Inflammatory macrophage (primary cell): Measurements from ENCODE around the gene RCAN3.
"Not testable (repeated sequence)": the region's sequence is repeated elsewhere in the genome, so short reads cannot be mapped to it uniquely, and the experiment has no call there.

Experiments
- DNase-seq, 2 donors: peaks; one replicate each; pipeline ENCODE4 v3.0.0-alpha.2; 2020 to 2022
- total RNA-seq, 18 experiments: gene quantifications; one replicate each; lab custom pipeline; 2026; ENCODE audit warnings: mixed read lengths in 6 of 18, inconsistent platforms in 2 of 18; lab: John Stamatoyannopoulos, UW

Gene RCAN3
- 20.9 to 66.5 (median 46.0) reads per million in 18 experiments for total RNA-seq

GRCh38 chr1:24502709-24503058 lies at the start of gene RCAN3:
RCAN3 (plus strand) TSS chr1:24502836; CDS start chr1:24514373, 11,537 bp downstream.
- DNase-seq, result peak; percentile 91 to 96

DNA sequence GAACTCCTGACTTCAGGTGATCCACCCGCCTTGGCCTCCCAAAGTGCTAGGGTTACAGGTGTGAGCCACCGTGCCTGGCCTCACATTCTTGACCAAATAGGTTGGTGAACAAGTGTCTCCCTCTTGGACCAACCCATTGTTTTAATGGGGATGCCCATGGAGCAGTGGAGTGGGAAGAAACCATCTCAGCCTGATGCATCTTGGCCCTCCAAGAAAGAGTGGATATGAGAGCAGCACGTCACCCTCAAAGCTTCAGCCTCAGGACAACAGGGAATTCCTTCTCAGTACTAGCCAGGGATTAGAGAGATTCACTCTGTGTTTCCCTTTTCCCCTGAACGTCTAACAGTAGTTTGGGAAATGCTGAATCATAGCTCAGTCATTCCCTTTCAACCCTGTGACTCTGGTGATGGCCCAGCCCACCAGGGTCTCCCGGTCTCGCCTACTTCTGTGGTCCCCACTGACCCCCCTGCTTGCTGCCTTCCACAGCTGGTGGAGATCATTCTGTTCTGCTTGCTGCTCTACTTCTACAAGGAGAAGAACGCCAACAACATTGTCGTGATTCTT lies 49.6 kb upstream of the RCAN3 start:
- no peak for DNase-seq

DNA sequence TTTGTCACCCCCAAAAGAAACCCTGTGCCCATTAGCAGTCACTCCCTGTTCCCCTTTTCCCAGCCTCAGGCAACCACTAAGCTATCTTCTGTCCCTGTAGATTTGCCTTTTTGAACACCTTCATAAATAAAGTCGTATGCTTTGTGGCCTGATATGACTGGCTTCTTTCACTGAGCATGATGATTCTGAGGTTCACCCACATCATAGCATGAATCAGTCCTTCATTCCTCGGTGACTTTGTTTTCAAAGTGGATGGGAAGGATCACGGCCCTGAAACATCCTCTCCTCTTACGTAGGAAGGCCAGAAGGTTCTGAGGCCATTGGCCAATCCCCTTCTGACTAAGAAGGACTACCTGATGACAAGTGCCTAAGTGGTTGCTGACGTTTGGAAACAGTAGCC lies 48.0 kb upstream of the RCAN3 start:
- DNase-seq, result peak in 1 of 2 donors; percentile 48

- DNase-seq, result no peak
Observed at GRCh38 chr1:24455272-24455671, 47.4 kb upstream of the RCAN3 start.

GRCh38 chr1:24457866-24458265 lies 44.8 kb upstream of the RCAN3 start:
- no peak for DNase-seq

DNA sequence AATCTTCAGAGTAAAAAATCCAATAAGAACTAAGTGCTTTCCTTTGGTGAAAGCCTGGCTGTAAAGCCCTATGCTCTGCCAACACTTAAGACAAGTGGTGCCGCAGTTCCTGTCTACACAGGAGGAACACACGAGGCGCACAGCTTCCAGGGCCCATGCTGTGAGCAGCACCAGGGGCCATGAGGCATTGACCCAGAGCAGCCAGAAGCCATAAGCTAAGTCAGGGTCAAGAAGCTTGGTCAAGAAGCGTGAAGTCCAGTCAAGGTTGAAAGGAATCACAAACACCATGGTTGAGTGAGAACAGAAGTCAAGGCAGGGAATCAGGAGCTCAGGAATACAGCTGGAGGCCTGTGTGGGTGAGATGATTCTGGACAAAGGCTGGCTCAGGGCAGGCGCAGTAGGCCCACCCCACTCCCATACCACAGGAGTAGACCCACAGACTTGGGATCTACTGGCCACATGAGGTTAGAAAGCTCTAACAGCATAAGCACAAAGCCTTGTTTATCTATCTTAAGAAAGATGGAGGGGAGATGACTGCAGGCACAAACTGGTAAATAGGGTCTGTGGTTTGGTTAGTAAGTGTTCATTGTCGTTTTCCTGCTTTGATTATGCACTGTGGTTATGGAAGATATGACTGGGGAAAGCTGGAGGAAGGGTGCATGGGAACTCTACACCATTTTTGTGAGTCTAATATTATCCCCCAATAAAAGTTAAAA lies 42.9 kb upstream of the RCAN3 start:
- no peak for DNase-seq

GRCh38 chr1:24462128-24462527 lies 40.5 kb upstream of the RCAN3 start:
- DNase-seq, result not testable (repeated sequence)

DNA sequence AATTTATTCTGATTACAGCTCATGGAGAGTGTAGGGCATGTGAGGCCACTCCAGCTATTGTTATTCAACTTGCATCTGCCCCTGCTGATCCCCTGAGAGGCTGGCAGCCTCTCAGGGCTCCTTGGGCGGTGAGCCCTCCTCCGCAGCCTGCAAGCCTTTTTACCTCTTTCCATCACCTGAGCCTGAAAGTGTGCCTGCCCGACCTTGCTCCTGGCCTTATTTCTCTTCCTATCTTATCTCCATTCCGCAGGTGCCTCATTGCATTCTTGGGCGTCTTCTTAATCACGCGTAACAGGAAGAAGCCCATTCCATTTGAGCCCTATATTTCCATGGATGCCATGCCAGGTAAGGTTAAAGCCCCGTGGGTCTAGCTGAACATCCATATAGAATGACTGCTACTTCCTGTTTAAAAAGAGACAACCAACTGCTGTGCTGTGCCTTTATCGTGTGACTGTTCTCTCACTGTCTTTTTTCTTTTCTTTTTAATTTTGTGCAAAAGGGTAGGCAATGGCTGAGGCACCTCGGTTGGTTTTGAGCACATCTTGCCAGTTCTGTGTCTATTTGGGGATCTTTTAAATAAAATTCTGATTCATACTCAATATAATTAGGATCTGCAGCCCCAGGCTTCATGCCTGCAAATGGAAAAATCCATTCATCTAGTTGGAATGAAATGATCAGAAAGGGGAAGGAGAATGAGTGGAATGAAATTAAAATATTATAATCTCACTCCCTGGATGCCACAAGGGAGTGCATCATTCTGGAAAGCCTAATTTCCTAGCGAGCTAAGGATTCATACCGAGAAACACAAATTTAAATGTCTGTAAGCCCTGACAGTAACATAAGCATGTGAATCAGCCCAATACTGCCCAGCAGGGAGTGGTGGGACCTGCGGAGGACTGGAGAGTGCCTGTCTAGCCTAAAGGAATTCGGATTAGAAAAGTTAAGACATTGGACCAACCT lies 38.6 kb upstream of the RCAN3 start:
- DNase-seq, result no peak

GRCh38 chr1:24465099-24465498 lies 37.5 kb upstream of the RCAN3 start:
- DNase-seq, result peak in 1 of 2 donors; percentile 7

GRCh38 chr1:24465638-24466037 lies 37.0 kb upstream of the RCAN3 start:
- no peak for DNase-seq

DNA sequence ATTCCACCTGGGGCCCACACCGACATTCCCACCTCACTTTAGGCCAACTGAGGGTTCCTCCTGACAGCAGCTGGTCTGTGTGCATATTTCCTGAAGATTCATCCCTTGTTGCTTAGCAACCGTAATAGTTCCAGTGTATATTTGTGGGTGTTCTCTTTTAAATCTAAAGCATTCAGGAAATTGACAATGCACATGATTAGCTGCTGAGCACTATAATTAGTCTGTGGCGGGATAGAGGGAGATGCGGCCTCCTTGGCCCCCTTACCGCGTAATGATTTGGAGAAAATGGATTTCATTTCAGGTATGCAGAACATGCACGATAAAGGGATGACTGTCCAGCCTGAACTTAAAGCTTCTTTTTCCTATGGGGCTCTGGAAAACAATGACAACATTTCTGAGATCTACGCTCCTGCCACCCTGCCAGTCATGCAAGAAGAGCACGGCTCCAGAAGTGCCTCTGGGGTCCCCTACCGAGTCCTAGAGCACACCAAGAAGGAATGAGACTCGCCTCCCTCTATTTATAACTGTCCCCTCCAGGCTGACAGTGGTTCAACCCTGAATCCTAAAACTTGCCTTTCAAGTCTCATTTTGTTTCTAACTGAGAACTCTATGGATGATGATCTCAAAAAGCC lies 33.8 kb upstream of the RCAN3 start:
- DNase-seq, result no peak

DNA sequence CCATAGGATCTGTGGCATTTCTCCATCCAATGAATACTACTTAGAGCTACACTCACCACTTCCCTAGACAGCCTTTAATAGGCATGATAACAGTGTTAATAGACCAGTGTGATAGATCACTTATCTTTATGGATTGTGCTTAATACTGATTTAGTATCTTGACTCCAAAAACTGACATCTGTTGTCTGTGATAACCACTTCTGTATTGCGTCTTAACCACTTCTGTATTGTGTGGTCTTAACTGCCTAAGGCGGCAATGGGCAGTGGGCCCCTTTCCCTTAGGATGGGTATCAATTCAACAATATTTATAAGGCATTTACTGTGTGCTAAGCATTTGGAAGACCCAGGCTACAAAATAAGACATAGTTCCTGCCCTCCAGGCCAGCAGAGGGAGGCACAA lies 32.0 kb upstream of the RCAN3 start:
- DNase-seq, result no peak

DNA sequence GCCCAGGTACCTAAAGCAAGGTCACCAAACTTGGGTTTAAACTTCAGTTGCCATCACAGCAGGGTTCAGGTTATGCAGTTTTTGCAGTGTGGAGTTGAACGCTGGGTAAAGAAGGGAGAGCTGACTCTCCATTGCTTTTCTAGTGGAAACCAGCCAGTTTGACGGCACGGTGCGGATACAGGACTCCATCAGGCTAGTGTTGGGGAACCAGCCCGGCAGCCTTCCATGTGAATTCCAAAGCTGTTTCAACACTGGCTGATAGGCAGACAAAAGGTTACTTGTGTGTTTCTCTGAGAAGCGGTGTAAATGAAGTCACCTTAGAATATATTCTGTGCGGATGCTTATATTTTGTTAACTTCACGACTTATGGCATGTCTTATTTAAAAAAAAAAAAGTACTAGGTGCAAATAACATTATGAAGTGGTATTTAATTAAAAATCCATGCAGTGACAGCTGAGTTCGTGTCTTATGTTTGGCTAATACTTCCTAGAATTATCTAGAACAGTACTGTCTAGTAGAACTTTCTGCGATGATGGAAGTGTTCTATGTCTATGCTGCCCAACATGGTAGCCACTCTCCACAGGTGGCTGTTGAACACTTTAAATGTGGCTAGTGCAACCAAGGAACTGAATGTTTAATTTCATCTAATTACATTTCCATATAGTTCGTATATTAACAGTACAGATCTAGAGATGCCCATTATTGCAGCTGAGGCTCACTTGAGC lies 29.9 kb upstream of the RCAN3 start:
- no peak for DNase-seq

GRCh38 chr1:24474193-24474592 lies 28.4 kb upstream of the RCAN3 start:
- DNase-seq, result no peak

DNA sequence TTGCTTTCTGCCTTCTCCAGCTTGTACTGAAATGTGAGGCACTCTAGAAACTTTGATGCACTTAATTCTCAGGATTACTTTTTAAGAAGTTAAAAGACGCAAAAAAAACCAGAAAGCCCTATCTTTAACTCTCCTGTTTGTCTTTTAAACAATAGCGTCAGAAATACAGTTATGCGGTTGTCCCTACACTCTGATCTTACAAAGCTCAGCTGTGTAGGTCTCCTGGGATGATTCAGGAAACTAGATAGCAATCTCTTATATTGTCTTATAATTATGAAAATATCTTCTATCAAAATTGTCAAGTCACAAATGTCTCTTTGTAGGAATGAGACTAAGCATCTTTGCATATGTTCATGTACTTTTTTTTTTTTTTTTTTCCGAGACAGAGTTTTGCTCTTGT lies 26.9 kb upstream of the RCAN3 start:
- DNase-seq, result no peak

DNA sequence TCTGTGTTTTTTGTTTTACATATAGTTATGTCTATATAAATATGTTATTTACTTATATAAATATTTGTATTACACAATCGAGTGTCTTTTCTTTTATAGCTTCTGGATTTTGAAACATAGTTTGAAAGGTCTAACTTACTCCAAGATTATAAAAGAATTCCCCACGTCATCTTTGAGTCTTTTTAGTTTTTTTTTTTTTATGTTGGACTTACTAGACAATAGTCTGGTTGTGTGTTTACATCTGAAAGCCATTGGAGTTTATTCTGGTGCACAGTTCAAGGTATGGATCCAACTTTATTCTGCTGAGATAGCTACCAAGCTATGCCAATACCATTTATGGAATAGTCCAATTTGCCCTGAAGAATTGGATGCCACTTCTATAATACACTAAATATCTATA lies 26.1 kb upstream of the RCAN3 start:
- no peak for DNase-seq

DNA sequence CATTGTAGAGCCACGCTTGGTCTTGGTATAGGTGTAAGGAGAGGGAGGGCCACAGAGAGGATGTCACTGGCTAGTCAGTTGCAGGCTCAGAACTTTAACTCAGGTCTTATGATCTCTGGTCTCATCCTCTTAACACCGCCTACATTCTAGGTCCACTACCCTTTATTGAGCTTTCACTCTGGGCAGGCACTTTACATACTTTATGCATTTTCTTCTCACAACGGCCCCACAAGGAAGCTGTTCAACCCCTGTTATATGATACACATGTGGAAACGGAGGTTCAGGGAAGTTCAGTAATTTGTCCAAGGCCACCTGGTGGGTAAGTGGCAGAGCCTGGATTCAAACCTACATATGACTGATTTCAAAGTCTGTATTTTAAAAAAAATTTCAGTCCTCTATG lies 25.3 kb upstream of the RCAN3 start:
- DNase-seq, result peak in 1 of 2 donors; percentile 18

DNA sequence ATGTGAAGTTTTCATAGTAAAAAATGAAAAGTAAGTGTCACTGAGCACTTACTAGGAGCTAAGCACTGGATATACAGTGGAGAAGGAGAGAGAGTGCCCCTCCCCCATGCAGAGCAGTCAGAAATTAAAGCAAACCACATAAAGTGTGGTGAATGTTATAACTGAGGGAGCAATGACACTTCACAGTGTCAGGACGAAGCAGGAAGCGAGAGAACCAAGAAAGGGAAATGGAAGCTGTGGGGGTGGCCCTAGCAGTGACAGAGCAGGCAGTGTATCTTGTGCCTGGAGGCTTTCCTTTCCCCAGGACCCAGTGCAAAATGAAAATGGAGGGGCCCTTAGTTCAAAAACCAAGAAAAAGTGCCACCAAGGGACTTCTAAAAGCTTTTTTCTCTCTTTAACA lies 21.5 kb upstream of the RCAN3 start:
- peak; percentile 92 to 93 for DNase-seq

- peak; percentile 8 to 15 for DNase-seq
Observed at GRCh38 chr1:24481843-24482610, 20.6 kb upstream of the RCAN3 start.

GRCh38 chr1:24483441-24483840 lies 19.2 kb upstream of the RCAN3 start:
- DNase-seq, result no peak

DNA sequence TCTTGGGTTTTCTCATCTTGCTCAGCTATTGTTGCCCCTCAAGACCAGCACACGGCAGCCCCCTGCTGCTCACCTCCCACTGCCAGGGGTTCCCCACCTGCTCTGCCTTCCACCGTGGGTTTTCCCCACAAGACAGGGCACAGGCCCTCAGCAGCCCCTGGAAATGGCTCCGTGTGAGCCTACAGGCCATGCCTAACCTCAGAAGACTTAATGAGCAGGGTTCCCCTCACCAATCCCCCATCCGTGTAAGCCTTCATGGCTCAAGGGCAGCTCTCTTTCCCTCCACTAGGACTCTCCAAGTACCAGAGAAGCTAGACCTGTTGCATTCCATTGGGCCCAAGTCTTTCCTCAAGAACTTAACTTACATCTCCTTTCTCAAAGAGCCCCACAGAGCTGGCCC lies 18.4 kb upstream of the RCAN3 start:
- no peak for DNase-seq
